ENCODE data around the gene PTGS1.

GRCh38 chr9:122332083-122332482 is 38.7 kb upstream of the PTGS1 start:
- no peak for TF ChIP-seq BHLHE40 (IDR thresholded peaks at IDR 0.05; ENCODE audit: low read depth, low read length)
- no peak for TF ChIP-seq POLR2A (IDR thresholded peaks at IDR 0.05; ENCODE audit: low read length)
- no peak for TF ChIP-seq USF2 (IDR thresholded peaks at IDR 0.05)
- TF ChIP-seq REST (IDR thresholded peaks at IDR 0.05), result no peak
- no peak for TF ChIP-seq CTCF (IDR thresholded peaks at IDR 0.05)
- TF ChIP-seq RAD21 (conservative IDR thresholded peaks at IDR 0.05 in 1 of 2, IDR thresholded peaks at IDR 0.05 in 1 of 2), result no peak
- TF ChIP-seq RNF2 (IDR thresholded peaks at IDR 0.05; ENCODE audit: borderline replicate concordance, low read depth), result no peak
- TF ChIP-seq HOXA7 (CRISPR knock-in tag; IDR thresholded peaks at IDR 0.05), result no peak
- TF ChIP-seq MAX (IDR thresholded peaks at IDR 0.05), result no peak
- TF ChIP-seq RCOR1 (IDR thresholded peaks at IDR 0.05; ENCODE audit: low read depth, low read length), result no peak
- no peak for TF ChIP-seq ZNF302 (CRISPR knock-in tag; IDR thresholded peaks at IDR 0.05)
- TF ChIP-seq E2F6 (IDR thresholded peaks at IDR 0.05; ENCODE audit: borderline replicate concordance, low read depth), result no peak
